ENCODE data around the gene PLAC1.

DNA sequence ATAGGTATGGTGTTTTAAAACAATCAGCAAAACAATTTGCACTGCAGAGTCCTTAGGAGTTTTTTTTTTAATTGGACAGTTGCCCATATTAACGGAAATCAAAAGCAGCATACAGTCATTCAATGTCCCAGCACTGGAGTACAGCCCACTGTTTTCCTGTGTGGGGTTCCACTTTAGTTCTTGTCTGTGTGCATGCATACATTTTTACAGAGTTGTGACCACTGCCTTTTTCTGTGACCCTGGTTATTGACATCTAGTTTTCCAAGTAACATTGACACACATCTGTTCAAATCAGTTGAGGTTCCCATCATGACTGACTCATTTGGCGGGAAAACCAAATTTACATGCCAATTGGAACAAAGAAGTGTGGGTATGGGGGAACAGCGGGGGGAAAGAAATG is 115.0 kb downstream of the PLAC1 start:
- TF ChIP-seq EZH2 (IDR thresholded peaks at IDR 0.05) (no peak), POLR2AphosphoS5 (IDR thresholded peaks at IDR 0.05; ENCODE audit: borderline replicate concordance, low read depth, low read length) (no peak), FOXP2 (optimal IDR thresholded peaks at IDR 0.05; ENCODE audit: control extremely low read depth, extremely low read length, insufficient read depth) (no peak)

Data from SK-N-MC (cell line).